Spleen (tissue), 7 donors: Measurements from ENCODE around the gene STRIT1.

ENCODE experiments used
- POLR2A ChIP-seq, 3 donors: fragments of 450-650 bp; IDR thresholded peaks; one replicate each; pipeline ENCODE4 v1.5.1; 2017; ENCODE audit warnings: antibody characterized with exemption in 3 of 3, mild to moderate bottlenecking in 1 of 3
- POLR2AphosphoS5 ChIP-seq, 3 donors: sonication (generic); formaldehyde crosslinking; IDR thresholded peaks; one replicate each; pipeline ENCODE4 v1.5.1; 2017; ENCODE audit warnings: antibody characterized with exemption in 3 of 3
- TF ChIP-seq, protein P1 (sequence below), 11 experiments: fragments of 200-600 bp in 7 of 11; fragments of 450-650 bp in 4 of 11; sonication (generic) in 4 of 11; IDR thresholded peaks in 8 of 11; conservative IDR thresholded peaks in 3 of 11; 1 replicate in 7 of 11; 2 replicates in 4 of 11; pipeline versions ENCODE4 v1.4.0 to v1.8.0; 2016 to 2021; ENCODE audit warnings: antibody characterized with exemption in 11 of 11, inconsistent platforms in 4 of 11, mild to moderate bottlenecking in 1 of 11
- donor health status: DM: no; HTN: no; CAD: no; lungs with moderate emphysema.
- donor health status: DM: no; HTN: no; CAD: no.
- donor health status: DM: no; HTN: no; CAD: no.

DNA sequence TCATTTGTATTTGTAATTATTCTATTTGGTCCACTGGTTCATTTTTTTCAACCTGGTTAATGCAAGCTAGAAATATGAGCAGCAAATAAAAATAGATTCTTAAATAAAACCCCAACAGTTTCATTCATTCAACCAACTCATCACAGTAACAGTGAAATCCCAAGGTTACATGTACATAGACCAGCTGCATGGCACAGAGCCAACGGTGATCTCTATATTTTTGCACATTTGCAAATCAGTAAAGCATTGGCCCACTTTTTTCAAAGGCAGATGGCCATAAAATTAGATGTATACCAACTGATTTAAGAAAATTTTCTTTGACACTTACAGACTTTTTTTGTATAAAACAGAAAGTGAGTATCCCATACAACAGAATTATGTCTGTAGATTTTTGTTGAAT, 49.3 kb downstream of the STRIT1 start:
- TF ChIP-seq, protein P1, sequence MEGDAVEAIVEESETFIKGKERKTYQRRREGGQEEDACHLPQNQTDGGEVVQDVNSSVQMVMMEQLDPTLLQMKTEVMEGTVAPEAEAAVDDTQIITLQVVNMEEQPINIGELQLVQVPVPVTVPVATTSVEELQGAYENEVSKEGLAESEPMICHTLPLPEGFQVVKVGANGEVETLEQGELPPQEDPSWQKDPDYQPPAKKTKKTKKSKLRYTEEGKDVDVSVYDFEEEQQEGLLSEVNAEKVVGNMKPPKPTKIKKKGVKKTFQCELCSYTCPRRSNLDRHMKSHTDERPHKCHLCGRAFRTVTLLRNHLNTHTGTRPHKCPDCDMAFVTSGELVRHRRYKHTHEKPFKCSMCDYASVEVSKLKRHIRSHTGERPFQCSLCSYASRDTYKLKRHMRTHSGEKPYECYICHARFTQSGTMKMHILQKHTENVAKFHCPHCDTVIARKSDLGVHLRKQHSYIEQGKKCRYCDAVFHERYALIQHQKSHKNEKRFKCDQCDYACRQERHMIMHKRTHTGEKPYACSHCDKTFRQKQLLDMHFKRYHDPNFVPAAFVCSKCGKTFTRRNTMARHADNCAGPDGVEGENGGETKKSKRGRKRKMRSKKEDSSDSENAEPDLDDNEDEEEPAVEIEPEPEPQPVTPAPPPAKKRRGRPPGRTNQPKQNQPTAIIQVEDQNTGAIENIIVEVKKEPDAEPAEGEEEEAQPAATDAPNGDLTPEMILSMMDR (IDR thresholded peaks at IDR 0.05 in 8 of 11, conservative IDR thresholded peaks at IDR 0.05 in 3 of 11): no peak
- TF ChIP-seq POLR2A (IDR thresholded peaks at IDR 0.05) (no peak), POLR2AphosphoS5 (IDR thresholded peaks at IDR 0.05) (no peak)
